Chondrocyte (in vitro differentiated cells): Measurements from ENCODE around the gene TET2. TPM values are rescaled to one million over a fixed set of nuclear protein-coding genes. Genes with fewer than 3 reads are reported as not detected.

ENCODE experiments used
- DNase-seq: peaks from one replicate; pipeline ENCODE4 v3.0.0; 2021; ENCODE audit warnings: mixed read lengths, low spot score
- H3K27ac Mint-ChIP-seq: one replicate; pipeline ENCODE4 v1.8.0; 2021; ENCODE audit warnings: mild to moderate bottlenecking, moderate library complexity, mixed read lengths; ENCODE audit not compliant: unreplicated experiment
- H3K27me3 Mint-ChIP-seq: 2 replicates; pipeline ENCODE4 v1.8.0; 2021; ENCODE audit warnings: low read depth, mixed read lengths
- H3K36me3 Mint-ChIP-seq: 2 replicates; pipeline ENCODE4 v1.8.0; 2021; ENCODE audit warnings: low read depth, mixed read lengths
- H3K4me1 Mint-ChIP-seq: 2 replicates; pipeline ENCODE4 v1.8.0; 2021; ENCODE audit warnings: low read depth, mild to moderate bottlenecking, mixed read lengths
- H3K4me3 Mint-ChIP-seq: one replicate; pipeline ENCODE4 v1.8.0; 2021; ENCODE audit warnings: mild to moderate bottlenecking, moderate library complexity, mixed read lengths; ENCODE audit not compliant: unreplicated experiment
- H3K9me3 Mint-ChIP-seq: 2 replicates; pipeline ENCODE4 v1.8.0; 2021; ENCODE audit warnings: low read depth, mixed read lengths
- total RNA-seq: library from RNA; stranded (reverse); gene quantifications from 3 replicates; pipeline ENCODE4 v1.2.1, GENCODE V29; 2021
- TF ChIP-seq, protein P1 (sequence below): fragments of 200-600 bp; sonication (generic); IDR thresholded peaks from 2 replicates; pipeline ENCODE4 v1.5.0; 2021; ENCODE audit warnings: antibody characterized with exemption, mild to moderate bottlenecking, moderate library complexity

Gene TET2
- total RNA-seq, 1 donor from 2014 or later: 19.6 TPM

DNA sequence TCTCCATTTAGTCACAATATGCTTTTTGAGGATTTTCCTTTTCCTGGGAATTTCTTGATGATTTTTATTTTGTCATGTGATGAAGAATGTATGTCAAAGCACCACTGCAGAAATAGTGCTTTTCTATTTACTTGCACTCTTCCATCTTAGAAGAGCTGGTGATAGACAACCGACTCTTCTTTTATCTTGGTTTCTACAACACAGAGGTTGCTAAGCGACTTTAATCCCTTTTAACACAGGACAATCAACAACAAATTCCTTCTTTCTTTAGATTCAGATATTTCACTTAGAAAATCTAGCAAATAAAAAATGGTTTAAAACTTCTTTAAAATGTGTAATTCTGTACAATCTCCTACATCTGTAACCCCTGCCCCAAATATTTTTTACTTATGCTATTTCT, 34.6 kb downstream of the TET2 start:
- peaks cover 5% of the 10 kb centered on the region for H3K36me3 Mint-ChIP-seq
- H3K4me3 Mint-ChIP-seq: no peak overlapping the region
- no peak overlapping the region for H3K27ac Mint-ChIP-seq
- TF ChIP-seq, protein P1, sequence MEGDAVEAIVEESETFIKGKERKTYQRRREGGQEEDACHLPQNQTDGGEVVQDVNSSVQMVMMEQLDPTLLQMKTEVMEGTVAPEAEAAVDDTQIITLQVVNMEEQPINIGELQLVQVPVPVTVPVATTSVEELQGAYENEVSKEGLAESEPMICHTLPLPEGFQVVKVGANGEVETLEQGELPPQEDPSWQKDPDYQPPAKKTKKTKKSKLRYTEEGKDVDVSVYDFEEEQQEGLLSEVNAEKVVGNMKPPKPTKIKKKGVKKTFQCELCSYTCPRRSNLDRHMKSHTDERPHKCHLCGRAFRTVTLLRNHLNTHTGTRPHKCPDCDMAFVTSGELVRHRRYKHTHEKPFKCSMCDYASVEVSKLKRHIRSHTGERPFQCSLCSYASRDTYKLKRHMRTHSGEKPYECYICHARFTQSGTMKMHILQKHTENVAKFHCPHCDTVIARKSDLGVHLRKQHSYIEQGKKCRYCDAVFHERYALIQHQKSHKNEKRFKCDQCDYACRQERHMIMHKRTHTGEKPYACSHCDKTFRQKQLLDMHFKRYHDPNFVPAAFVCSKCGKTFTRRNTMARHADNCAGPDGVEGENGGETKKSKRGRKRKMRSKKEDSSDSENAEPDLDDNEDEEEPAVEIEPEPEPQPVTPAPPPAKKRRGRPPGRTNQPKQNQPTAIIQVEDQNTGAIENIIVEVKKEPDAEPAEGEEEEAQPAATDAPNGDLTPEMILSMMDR: no peak
- peaks cover 5% of the 10 kb centered on the region for H3K9me3 Mint-ChIP-seq
- H3K4me1 Mint-ChIP-seq: peaks cover 22% of the 10 kb centered on the region
- DNase-seq: no peak
- no peaks in the 10 kb centered on the region for H3K27me3 Mint-ChIP-seq

DNA sequence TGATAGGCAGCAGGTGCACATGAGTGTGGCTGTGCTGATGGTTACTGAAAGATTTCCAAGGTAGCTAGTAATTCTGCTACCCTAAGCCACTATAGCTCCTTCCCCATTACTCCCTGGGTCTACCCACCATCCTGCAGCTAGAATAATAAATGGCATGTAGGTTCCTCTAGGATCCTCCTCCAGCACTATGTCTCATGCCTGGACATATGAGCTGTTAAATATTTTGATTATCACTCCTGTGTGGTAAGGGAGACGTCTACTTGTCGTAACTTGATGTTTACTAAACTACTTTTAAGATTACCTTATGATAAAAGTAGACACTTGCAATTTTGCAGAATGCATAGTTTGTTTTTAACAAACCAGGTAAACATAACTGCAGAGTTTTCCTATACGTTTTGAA, 35.5 kb downstream of the TET2 start:
- DNase-seq: no peak
- H3K27ac Mint-ChIP-seq: no peak overlapping the region
- no peak overlapping the region for H3K4me3 Mint-ChIP-seq
- peaks cover 1% of the 10 kb centered on the region for H3K36me3 Mint-ChIP-seq
- peaks cover 23% of the 10 kb centered on the region for H3K4me1 Mint-ChIP-seq
- peaks cover 2% of the 10 kb centered on the region for H3K9me3 Mint-ChIP-seq
- TF ChIP-seq, protein P1: no peak
- no peaks in the 10 kb centered on the region for H3K27me3 Mint-ChIP-seq

DNA sequence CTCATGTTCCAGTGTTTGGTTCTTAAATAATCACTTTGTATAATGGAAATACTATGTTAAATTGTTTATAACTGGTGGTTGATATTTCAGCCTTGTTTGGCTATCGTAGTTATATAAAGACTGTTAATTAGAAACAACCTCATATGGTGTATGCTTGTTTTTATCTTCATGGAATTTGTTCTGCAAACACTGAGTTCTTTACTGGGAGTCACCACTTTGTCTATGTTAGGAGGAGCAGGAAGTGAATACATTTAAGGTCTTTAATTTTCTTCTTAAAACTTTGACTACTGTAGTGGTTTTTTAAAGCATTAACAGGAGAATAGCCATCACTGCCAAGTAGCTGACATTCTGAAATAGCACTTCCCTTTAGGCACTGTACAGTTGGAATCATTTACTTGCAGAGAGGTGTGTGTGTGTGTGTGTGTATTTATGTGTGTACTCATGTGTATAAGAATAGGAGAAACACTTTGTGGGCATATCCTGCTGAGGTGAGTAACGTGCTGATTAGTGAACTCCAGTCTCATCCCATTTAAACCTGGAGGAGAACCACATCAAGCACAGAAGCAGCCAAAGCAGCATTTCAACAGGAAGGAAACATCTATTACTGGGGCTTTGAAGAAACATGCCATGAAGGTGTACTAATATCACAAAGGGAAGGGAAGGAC, 37.8 kb downstream of the TET2 start:
- H3K27me3 Mint-ChIP-seq: no peaks in the 10 kb centered on the region
- H3K9me3 Mint-ChIP-seq: no peaks in the 10 kb centered on the region
- no peak for DNase-seq
- no peak overlapping the region for H3K27ac Mint-ChIP-seq
- H3K36me3 Mint-ChIP-seq: no peaks in the 10 kb centered on the region
- H3K4me1 Mint-ChIP-seq: peaks cover 22% of the 10 kb centered on the region
- TF ChIP-seq, protein P1: no peak
- H3K4me3 Mint-ChIP-seq: no peak overlapping the region

DNA sequence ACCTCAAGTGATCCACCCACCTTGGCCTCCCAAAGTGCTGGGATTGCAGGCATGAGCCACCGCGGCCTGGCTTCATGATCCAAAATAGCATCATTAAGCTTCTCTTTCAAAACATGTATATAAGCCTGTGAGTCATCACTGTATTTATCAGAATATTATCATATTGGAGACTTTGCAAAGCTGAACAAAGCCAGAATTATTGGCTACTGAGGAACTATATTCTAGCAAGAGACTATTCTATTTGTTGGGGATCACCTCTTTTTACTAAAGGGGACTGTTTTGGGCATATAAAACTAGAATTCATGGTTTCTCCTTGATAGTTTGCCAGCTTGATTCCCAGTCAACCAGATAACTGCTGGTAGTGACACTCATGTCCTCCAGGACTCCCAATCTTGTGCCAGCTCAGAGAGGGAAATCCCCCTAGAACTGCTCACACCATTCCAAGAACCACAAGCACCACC, 40.1 kb downstream of the TET2 start:
- peaks cover 28% of the 10 kb centered on the region for H3K4me1 Mint-ChIP-seq
- H3K27ac Mint-ChIP-seq: no peak overlapping the region
- no peaks in the 10 kb centered on the region for H3K27me3 Mint-ChIP-seq
- peaks cover 2% of the 10 kb centered on the region for H3K36me3 Mint-ChIP-seq
- DNase-seq: no peak
- H3K4me3 Mint-ChIP-seq: no peak overlapping the region
- TF ChIP-seq, protein P1: no peak
- H3K9me3 Mint-ChIP-seq: no peaks in the 10 kb centered on the region

DNA sequence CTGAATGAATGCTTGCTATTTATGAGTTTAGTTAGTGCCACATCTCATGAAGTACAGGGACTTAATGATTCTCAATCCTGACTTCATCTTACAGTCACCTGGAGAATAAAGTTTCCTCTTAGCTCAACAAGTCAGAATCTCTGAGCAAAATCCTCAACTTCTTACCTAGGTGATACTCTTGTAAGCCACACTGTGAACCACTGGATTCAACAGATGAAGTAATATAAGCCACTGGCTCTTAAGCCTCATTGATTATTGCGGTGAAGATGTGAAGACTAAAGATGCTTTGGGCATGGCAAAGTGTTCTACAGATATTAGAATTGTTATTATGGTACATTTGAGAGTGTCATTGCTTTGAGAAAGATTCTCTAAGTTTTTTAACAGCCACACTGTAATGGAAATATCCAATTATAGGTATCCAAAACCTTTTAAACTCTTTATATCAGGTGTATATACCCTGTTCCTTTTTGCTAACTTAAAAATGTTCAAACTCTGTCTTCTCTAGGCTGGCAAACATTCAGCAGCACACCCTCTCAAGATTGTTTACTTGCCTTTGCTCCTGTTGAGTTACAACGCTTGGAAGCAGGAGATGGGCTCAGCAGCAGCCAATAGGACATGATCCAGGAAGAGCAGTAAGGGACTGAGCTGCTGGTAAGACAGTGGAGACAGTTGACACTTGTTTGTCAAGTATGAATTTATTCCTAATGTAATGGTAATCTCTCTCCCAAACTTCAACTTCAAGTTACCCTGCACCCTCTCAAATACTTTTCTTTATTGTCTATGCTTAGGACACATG, 43.4 kb downstream of the TET2 start:
- TF ChIP-seq, protein P1: no peak
- H3K36me3 Mint-ChIP-seq: peaks cover 2% of the 10 kb centered on the region
- H3K27me3 Mint-ChIP-seq: no peaks in the 10 kb centered on the region
- H3K4me3 Mint-ChIP-seq: no peak overlapping the region
- no peak for DNase-seq
- H3K4me1 Mint-ChIP-seq: peaks cover 48% of the 10 kb centered on the region
- H3K9me3 Mint-ChIP-seq: no peaks in the 10 kb centered on the region
- no peak overlapping the region for H3K27ac Mint-ChIP-seq
